Esophagus (tissue), 2 donors: ENCODE measurements around the gene UBE2J2. TPM values are rescaled to one million over a fixed set of nuclear protein-coding genes. Genes with fewer than 3 reads are reported as not detected.

ENCODE experiments used
- H3K27ac ChIP-seq, 2 donors: one replicate each; pipeline ENCODE4 v1.5.1; 2013; ENCODE audit warnings: low read depth in 2 of 2, mild to moderate bottlenecking in 2 of 2, inconsistent platforms in 1 of 2, low read length in 1 of 2, moderate library complexity in 1 of 2
- H3K27me3 ChIP-seq, 2 donors: one replicate each; pipeline ENCODE4 v1.6.1; 2013; ENCODE audit warnings: low read length in 2 of 2, control low read depth in 1 of 2, mild to moderate bottlenecking in 1 of 2; ENCODE audit not compliant: insufficient read depth in 2 of 2, control insufficient read depth in 1 of 2
- H3K36me3 ChIP-seq, 2 donors: one replicate each; pipeline ENCODE4 v1.6.1; 2013; ENCODE audit warnings: low read length in 1 of 2; ENCODE audit not compliant: control insufficient read depth in 2 of 2, insufficient read depth in 2 of 2
- H3K4me1 ChIP-seq, 2 donors: one replicate each; pipeline ENCODE4 v1.6.1; 2013; ENCODE audit warnings: low read length in 1 of 2; ENCODE audit not compliant: control insufficient read depth in 2 of 2, insufficient read depth in 2 of 2
- H3K4me3 ChIP-seq, 2 donors: one replicate each; pipeline ENCODE4 v1.5.1; 2013; ENCODE audit warnings: low read length in 2 of 2, mild to moderate bottlenecking in 2 of 2, low read depth in 1 of 2, moderate library complexity in 1 of 2
- H3K9me3 ChIP-seq, 2 donors: one replicate each; pipeline ENCODE4 v1.6.1; 2013; ENCODE audit warnings: mild to moderate bottlenecking in 2 of 2, low read depth in 1 of 2, low read length in 1 of 2, moderate library complexity in 1 of 2; ENCODE audit not compliant: control insufficient read depth in 2 of 2, insufficient read depth in 1 of 2
- WGBS, 2 donors: extraction: QIAGEN DNeasy Blood & Tissue Kit; methylation state at CpG; one replicate each; pipeline ENCODE4 v1.1.7; 2013; 5-methylcytosine and 5-hydroxymethylcytosine counted together
- polyA plus RNA-seq, 2 donors: library from polyadenylated mRNA; stranded (reverse); fragments of 200-250 nt; gene quantifications; one replicate each; pipeline ENCODE4 v1.2.3, GENCODE V29; 2013
- donor health status: healthy with polysubstance abuse.
- donor health status: Bipolar disorder and iron deficiency.

Gene UBE2J2
- polyA plus RNA-seq, 2 donors, result 38.2 to 40.9 TPM

DNA sequence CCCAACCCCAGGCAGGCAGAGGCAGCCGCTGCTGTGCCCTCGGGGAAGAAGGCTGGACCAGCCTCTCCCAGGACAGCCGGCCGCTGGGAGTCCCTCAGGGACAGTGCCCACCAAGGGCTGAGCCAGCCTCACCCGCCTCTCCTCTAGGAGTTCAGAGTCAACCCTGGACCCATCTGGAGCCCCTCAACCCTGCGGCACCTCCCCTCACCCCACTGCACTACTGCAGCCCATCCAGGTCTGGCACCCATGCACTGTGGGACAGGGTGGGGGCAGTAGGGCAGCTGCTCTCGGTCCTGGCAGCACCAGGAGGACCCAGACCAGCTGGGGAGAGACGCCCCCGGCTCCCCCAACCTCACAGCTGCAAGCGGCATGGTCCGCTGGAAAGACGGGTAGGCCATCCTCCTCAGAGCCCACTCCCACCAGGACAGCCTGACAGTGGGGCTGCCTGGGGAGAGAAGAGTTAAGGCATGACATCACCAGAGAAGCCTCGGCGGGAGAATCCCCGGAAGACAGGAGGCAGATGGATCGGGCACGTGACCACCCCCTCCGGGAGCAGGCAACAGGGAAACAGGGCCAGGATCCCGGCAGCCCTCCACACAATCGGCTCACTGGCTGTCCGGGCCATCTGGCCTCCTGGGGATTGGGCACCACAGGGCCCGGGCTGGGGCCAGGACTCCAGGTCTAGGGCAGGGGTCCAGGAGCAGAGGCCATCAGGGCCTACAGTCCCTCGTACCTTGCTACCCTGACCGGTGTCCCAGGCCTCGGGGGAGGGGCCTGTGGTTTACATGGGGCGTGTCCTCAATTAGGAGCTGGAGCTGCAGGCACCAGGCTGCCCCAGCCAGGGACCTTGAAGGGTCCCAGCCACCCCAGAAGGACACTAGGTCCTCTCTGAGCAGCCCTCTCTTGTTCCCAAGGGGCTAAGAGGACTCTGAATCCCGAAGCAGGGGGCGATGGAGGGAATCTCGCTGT is 31.0 kb upstream of the UBE2J2 start:
- Histone ChIP-seq H3K4me1 (peaks cover 28 to 60% of the 10 kb centered on the region in 2 donors), H3K4me3 (peak overlapping the region; percentile 37 to 69), H3K27me3 (no peaks in the 10 kb centered on the region), H3K9me3 (no peaks in the 10 kb centered on the region), H3K36me3 (peaks cover 0 to 8% of the 10 kb centered on the region in 2 donors), H3K27ac (peak overlapping the region; percentile 86 to 98)
- 18 to 41% methylated on average over 28 to 29 of the region's 29 CpGs for WGBS, 2 donors

DNA sequence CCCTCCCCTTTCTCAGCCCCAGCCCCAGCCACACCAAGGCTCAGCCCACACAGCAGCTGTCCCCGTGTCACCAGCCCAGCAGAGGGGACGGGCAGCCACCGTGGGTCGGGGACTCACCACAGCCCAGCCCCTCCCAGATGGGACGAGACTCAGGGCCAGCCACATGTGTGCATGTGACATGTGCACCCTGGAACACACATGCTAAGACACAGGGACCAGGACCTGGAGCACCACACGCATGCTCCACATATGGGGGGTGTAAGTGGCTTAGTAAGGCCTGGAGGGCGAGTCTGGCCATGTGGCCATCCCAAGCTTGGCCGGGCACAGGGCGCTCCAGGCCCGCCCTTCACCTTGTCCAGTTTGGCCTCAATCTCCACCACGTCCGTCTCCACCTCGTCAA is 30.1 kb upstream of the UBE2J2 start:
- Histone ChIP-seq H3K36me3 (peaks cover 0 to 10% of the 10 kb centered on the region in 2 donors), H3K4me3 (peak overlapping the region in 1 of 2 donors; percentile 4), H3K27ac (peak overlapping the region; percentile 80 to 98), H3K4me1 (peaks cover 28 to 55% of the 10 kb centered on the region in 2 donors), H3K9me3 (no peaks in the 10 kb centered on the region), H3K27me3 (no peaks in the 10 kb centered on the region)
- 58 to 76% methylated on average over 13 of the region's 13 CpGs for whole genome bisulfite sequencing, 2 donors

DNA sequence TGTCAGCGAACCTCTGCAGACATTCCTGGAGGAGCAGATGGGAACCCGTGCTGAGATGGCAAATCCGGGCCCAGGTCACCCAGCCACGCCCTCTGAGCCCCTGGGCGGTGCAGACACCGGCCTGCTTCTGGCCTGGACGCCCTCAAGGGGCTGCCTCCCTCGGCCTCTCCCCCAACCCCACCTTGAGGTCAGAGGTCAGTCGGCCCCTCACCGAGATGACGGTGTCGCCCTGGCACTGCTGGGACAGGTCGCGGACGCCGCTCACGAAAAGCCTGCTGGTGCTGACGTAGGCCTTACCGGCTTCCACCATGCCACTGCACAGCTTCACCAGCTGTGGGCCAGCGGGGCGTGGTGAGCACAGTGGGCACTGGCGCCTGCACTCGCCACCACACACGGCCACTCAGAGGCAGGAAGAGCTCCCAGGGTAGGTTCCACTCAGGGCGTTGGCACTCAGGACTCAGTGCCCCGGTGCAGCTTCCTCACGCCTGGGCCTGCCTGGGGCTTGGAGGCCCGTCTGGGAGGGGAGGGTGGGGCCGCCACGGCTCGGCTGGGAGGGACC is 29.4 kb upstream of the UBE2J2 start:
- 47 to 70% methylated on average over 31 of the region's 31 CpGs for WGBS, 2 donors
- Histone ChIP-seq H3K4me1 (peaks cover 28 to 55% of the 10 kb centered on the region in 2 donors), H3K27me3 (no peaks in the 10 kb centered on the region), H3K36me3 (peaks cover 0 to 12% of the 10 kb centered on the region in 2 donors), H3K27ac (peak overlapping the region; percentile 80 to 98), H3K4me3 (peak overlapping the region in 1 of 2 donors; percentile 19), H3K9me3 (no peaks in the 10 kb centered on the region)

DNA sequence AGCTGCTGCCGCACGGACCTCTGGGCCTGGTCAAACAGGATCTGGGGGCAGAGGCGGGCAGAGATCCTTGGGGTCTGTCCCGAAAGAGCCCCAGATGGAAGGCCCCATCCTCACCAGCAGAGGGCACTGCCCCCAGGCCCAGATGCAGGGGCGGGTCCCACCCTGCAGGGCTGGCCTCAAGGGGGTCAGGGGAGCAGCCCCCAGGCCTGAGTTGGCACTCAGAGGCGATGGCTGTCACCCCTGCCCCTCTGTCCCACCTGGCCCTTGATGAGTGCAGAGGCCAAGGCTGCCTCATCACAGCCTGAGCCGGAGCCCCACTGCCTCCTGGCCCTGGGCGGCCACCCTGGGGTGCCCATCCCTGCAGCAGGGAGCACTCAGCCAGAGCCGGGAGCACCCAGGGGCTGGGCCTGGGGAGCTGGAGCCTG is 28.4 kb upstream of the UBE2J2 start:
- H3K27me3 ChIP-seq, result no peaks in the 10 kb centered on the region
- peaks cover 27 to 54% of the 10 kb centered on the region in 2 donors for H3K4me1 ChIP-seq
- peak overlapping the region in 1 of 2 donors; percentile 4 for H3K27ac ChIP-seq
- peaks cover 0 to 17% of the 10 kb centered on the region in 2 donors for H3K36me3 ChIP-seq
- H3K4me3 ChIP-seq, result no peak overlapping the region
- no peaks in the 10 kb centered on the region for H3K9me3 ChIP-seq
- WGBS, 2 donors, result 85 to 89% methylated on average over 9 of the region's 9 CpGs

DNA sequence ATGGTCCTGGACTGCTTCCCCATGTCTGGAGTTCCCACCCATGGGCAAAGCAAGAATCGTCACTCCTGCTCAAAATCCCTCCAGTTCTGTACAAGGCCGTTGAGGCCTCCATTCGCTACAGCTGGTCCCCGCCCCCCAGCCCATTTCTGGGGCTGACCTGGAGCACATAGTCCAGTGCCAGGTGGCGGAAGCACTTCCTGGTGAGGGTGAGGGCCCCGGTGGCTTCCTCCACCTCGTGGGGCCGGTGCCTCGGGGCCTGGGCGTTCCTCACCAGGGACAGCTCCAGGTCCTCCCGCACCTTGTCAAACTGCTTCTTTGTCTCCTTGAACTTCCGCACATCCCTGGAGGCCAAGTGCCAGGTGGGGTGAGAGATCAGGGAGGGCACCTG is 26.7 kb upstream of the UBE2J2 start:
- H3K4me1 ChIP-seq, result peaks cover 12 to 38% of the 10 kb centered on the region in 2 donors
- no peaks in the 10 kb centered on the region for H3K9me3 ChIP-seq
- H3K27me3 ChIP-seq, result no peaks in the 10 kb centered on the region
- WGBS, 2 donors, result 73 to 76% methylated on average over 12 of the region's 12 CpGs
- peaks cover 0 to 30% of the 10 kb centered on the region in 2 donors for H3K36me3 ChIP-seq
- no peak overlapping the region for H3K27ac ChIP-seq
- no peak overlapping the region for H3K4me3 ChIP-seq

DNA sequence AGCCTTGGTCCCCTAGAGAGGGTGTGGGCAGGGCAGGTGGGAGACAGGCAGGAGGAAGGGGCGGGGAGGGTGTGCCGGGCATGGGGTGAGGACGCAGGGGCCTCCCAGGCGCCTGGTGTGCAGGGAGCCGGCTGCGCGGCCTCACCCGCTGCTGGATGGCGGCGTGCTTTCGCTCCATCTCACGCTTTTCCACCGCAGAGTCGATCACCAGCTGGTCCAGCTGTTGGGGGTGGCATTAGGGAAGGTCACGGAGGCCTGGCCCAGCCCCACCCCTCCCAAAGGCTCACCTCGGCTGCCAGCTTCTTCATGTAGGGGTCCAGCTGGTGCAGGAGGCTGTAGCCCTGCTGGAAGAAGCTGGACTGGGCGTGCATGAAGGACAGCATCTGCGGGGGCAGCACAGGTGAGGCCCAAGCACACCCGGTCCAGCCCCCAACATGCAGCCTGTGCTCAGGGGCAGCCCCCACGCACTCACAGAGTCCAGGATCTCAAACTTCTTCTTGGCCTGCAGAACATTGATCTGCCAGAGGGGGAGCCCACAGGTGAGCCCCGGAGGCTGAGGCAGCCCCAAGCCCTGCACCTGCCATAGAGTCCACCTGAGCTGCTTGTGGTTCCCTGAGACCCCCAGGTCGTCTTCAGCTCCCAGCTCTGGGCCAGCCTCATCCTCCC is 26.2 kb upstream of the UBE2J2 start:
- Histone ChIP-seq H3K36me3 (peaks cover 0 to 34% of the 10 kb centered on the region in 2 donors), H3K27me3 (no peaks in the 10 kb centered on the region), H3K4me3 (no peak overlapping the region), H3K9me3 (no peaks in the 10 kb centered on the region), H3K4me1 (peaks cover 8 to 33% of the 10 kb centered on the region in 2 donors), H3K27ac (no peak overlapping the region)
- WGBS, 2 donors, result 85 to 87% methylated on average over 19 to 22 of the region's 22 CpGs

DNA sequence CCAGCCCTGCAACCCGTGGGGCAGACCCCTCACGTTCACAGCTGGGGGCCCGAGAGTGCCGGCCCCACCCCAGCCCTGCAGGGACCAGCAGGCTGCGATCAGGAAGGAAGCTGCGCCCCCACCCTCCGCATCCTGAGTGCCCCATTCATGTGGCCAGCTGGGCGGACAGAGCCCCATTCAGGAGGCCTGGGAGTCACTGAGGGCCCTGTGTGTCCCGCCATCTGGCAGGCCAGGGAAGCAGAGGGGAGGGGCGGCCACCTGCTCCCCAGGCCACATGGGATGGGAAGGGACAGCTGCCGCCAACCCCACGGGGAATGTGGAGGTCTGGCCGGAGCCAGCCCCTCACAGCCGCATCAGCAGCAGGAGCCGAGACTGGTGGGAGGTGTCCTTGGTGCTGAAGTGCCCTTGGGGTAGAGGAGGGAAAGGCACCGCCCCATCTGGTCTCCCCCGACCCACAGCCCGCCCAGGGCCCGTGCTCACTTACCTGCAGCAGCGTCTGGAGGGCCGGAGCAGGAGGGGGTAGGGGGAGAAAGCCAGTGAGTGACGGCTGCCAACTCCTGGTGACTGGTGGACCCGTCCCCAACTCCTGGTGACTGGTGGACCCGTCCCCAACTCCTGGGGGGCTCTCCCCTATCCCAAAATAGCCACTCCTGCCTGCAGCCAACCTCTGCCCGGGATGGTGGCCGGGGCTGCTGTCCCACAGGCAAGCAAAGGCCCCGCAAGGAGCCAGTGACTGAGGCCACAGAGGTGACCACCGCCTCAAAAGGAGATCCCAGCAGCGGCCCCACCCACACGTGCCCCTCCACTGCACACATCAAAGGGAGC is 25.4 kb upstream of the UBE2J2 start:
- H3K27ac ChIP-seq, result no peak overlapping the region
- peaks cover 0 to 41% of the 10 kb centered on the region in 2 donors for H3K36me3 ChIP-seq
- H3K4me3 ChIP-seq, result no peak overlapping the region
- peaks cover 2 to 25% of the 10 kb centered on the region in 2 donors for H3K4me1 ChIP-seq
- peaks cover 0 to 3% of the 10 kb centered on the region in 2 donors for H3K9me3 ChIP-seq
- WGBS, 2 donors, result 66 to 72% methylated on average over 28 to 30 of the region's 30 CpGs
- H3K27me3 ChIP-seq, result no peaks in the 10 kb centered on the region

DNA sequence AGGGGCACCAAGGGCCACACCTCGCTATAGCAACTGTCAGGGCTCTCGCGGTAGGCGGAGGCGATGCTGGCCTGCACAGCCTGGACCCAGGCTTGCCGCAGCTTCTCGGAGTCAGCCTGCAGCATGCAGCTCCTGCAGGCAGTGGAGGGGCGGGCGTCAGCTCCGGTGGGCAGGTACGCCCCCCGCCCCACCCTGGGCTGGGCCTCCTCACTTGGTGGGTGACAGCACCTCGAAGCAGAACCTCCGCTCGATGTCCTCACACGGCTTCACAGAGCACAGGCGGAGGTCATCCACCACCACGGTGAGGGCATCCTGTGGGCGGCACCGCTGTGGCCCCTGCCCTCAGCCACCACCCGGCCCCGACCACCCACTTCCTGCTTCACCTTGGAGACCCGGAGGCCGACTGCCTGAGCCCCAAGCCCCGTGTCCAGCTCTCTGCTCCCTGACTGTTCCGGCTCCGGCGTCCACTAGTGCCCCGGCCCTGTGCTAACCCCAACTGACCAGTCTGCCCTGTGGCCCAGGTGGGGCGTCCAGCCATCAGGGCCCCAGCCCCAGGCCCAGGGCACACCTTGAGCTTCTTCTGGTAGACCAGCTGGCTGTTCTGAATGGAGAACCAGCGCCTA is 24.3 kb upstream of the UBE2J2 start:
- Histone ChIP-seq H3K36me3 (peaks cover 0 to 46% of the 10 kb centered on the region in 2 donors), H3K4me1 (peaks cover 0 to 14% of the 10 kb centered on the region in 2 donors), H3K27ac (no peak overlapping the region), H3K4me3 (no peak overlapping the region), H3K9me3 (peaks cover 0 to 3% of the 10 kb centered on the region in 2 donors), H3K27me3 (no peaks in the 10 kb centered on the region)
- 92% methylated on average over 24 to 31 of the region's 31 CpGs for WGBS, 2 donors
